GM21619 (cell line): Measurements from ENCODE around the gene DCTD.

Experiments used
- ATAC-seq: cut with Tn5 transposase; IDR thresholded peaks from one replicate; pipeline ENCODE4 v1.9.1; 2021; ENCODE audit not compliant: unreplicated experiment

DCTD gene

GRCh38 chr4:182893474-182894080 lies 23.6 kb downstream of the DCTD start:
- no peak for ATAC-seq

- no peak for ATAC-seq
Measured at GRCh38 chr4:182893047-182893446, 24.1 kb downstream of the DCTD start.

- ATAC-seq = no peak
Measured at GRCh38 chr4:182890202-182890601, 27.0 kb downstream of the DCTD start.

GRCh38 chr4:182888891-182889290 lies 28.3 kb downstream of the DCTD start:
- ATAC-seq = no peak

- ATAC-seq = no peak
Measured at GRCh38 chr4:182886768-182887167, 30.4 kb downstream of the DCTD start.

- ATAC-seq = no peak
Measured at GRCh38 chr4:182886205-182886604, 31.0 kb downstream of the DCTD start.

- no peak for ATAC-seq
Measured at GRCh38 chr4:182885738-182886077, 31.5 kb downstream of the DCTD start.

GRCh38 chr4:182885022-182885737 lies 32.0 kb downstream of the DCTD start:
- ATAC-seq = no peak

GRCh38 chr4:182884040-182884439 lies 33.1 kb downstream of the DCTD start:
- ATAC-seq = no peak

GRCh38 chr4:182883351-182883750 lies 33.8 kb downstream of the DCTD start:
- ATAC-seq = no peak

GRCh38 chr4:182881914-182882313 lies 35.3 kb downstream of the DCTD start:
- no peak for ATAC-seq

- ATAC-seq = no peak
Measured at GRCh38 chr4:182880387-182881356, 36.5 kb downstream of the DCTD start.

- no peak for ATAC-seq
Measured at GRCh38 chr4:182879913-182880312, 37.3 kb downstream of the DCTD start.

GRCh38 chr4:182878633-182879495 lies 38.3 kb downstream of the DCTD start:
- no peak for ATAC-seq

GRCh38 chr4:182877326-182877883 lies 39.8 kb downstream of the DCTD start:
- no peak for ATAC-seq

GRCh38 chr4:182876427-182876826 lies 40.8 kb downstream of the DCTD start:
- no peak for ATAC-seq

- no peak for ATAC-seq
Measured at GRCh38 chr4:182875453-182876405, 41.5 kb downstream of the DCTD start.

GRCh38 chr4:182874797-182875345 lies 42.3 kb downstream of the DCTD start:
- ATAC-seq = no peak

- no peak for ATAC-seq
Measured at GRCh38 chr4:182874304-182874751, 42.9 kb downstream of the DCTD start.
